HT1080 (cell line): ENCODE results near the gene SPPL2B. TPM values are rescaled to one million over a fixed set of nuclear protein-coding genes. Genes with fewer than 3 reads are reported as not detected.

Source experiments
- total RNA-seq: library from RNA; depleted of rRNA; stranded (reverse); fragments of >200 nt; shearing (Covaris generic); gene quantifications from 2 replicates; pipeline ENCODE4 v1.2.3, GENCODE V29; 2014; rRNA removed

The SPPL2B gene
- total RNA-seq, 1 experiment from 2014 or later = 13.4 TPM

Other genes with a start within 250 kb of the SPPL2B start
- 14.8 and 25.0 TPM in 2 replicates for gene MOB3A, start 232.4 kb upstream of the SPPL2B start, total RNA-seq
- 1.7 and 2.8 TPM in 2 replicates for gene IZUMO4, start 231.8 kb upstream of the SPPL2B start, total RNA-seq
- 124 and 146 TPM in 2 replicates for gene AP3D1, start 177.1 kb upstream of the SPPL2B start, total RNA-seq
- gene DOT1L, start 164.8 kb upstream of the SPPL2B start, total RNA-seq = 8.5 and 10.0 TPM in 2 replicates
- gene PLEKHJ1, start 92.4 kb upstream of the SPPL2B start, total RNA-seq = 146 and 152 TPM in 2 replicates
- gene SF3A2, start 91.9 kb upstream of the SPPL2B start, total RNA-seq = 71.2 and 91.0 TPM in 2 replicates
- gene AMH, start 79.4 kb upstream of the SPPL2B start, total RNA-seq = 7.2 and 10.6 TPM in 2 replicates
- not detected in 2 replicates for gene JSRP1, start 72.3 kb upstream of the SPPL2B start, total RNA-seq
- gene PEAK3, start 46.5 kb upstream of the SPPL2B start, total RNA-seq = 0.03 and 0.35 TPM in 2 replicates
- gene LINGO3, start 20.5 kb upstream of the SPPL2B start, total RNA-seq = not detected in 2 replicates
- 280 and 379 TPM in 2 replicates for gene LSM7, start 98 bp upstream of the SPPL2B start, total RNA-seq
- gene TMPRSS9, start 31.6 kb downstream of the SPPL2B start, total RNA-seq = not detected in 2 replicates
- 115 and 124 TPM in 2 replicates for gene TIMM13, start 98.9 kb downstream of the SPPL2B start, total RNA-seq
- gene LMNB2, start 128.3 kb downstream of the SPPL2B start, total RNA-seq = 249 and 268 TPM in 2 replicates
- gene GADD45B, start 147.4 kb downstream of the SPPL2B start, total RNA-seq = 40.0 and 53.1 TPM in 2 replicates